ENCODE results near the gene SLC2A1. TPM values are rescaled to one million over a fixed set of nuclear protein-coding genes. Genes with fewer than 3 reads are reported as not detected.

SLC2A1 gene
- total and polyA plus RNA-seq, 5 donors from 2014 or later = 22.0 to 60.2 (median 24.9) TPM

GRCh38 chr1:42955311-42956063 is 3.2 kb downstream of the SLC2A1 start:
- Histone ChIP-seq H3K4me1 (ENCODE audit: control insufficient read depth, insufficient read depth, low read length, poor library complexity, severe bottlenecking) (peaks cover 79% of the 10 kb centered on the region), H3K27me3 (ENCODE audit: control insufficient read depth, insufficient read depth, low read length) (no peaks in the 10 kb centered on the region), H3K27ac (ENCODE audit: insufficient read depth, low read length, poor library complexity, severe bottlenecking) (no peak overlapping the region), H3K36me3 (ENCODE audit: control insufficient read depth, insufficient read depth, low read length) (no peaks in the 10 kb centered on the region), H3K9me3 (ENCODE audit: control insufficient read depth in 2 of 2, low read length in 2 of 2) (no peaks in the 10 kb centered on the region), H3K4me3 (ENCODE audit: low read depth, low read length) (peak overlapping the region; percentile 37)
- H3K27ac Mint-ChIP-seq = peak overlapping the region; percentile 71 to 88 (median 84)
- ATAC-seq (ENCODE audit: low read depth in 2 of 2) = no peak
- peaks cover 9% of the 10 kb centered on the region for H3K36me3 Mint-ChIP-seq
- peak overlapping the region; percentile 78 to 90 (median 84) for H3K4me3 Mint-ChIP-seq
- no peaks in the 10 kb centered on the region for H3K9me3 Mint-ChIP-seq
- H3K4me1 Mint-ChIP-seq = peaks cover 18 to 78% (median 42%) of the 10 kb centered on the region in 4 donors
- peaks cover 2% of the 10 kb centered on the region for H3K27me3 Mint-ChIP-seq
- DNase-seq = no peak

DNA sequence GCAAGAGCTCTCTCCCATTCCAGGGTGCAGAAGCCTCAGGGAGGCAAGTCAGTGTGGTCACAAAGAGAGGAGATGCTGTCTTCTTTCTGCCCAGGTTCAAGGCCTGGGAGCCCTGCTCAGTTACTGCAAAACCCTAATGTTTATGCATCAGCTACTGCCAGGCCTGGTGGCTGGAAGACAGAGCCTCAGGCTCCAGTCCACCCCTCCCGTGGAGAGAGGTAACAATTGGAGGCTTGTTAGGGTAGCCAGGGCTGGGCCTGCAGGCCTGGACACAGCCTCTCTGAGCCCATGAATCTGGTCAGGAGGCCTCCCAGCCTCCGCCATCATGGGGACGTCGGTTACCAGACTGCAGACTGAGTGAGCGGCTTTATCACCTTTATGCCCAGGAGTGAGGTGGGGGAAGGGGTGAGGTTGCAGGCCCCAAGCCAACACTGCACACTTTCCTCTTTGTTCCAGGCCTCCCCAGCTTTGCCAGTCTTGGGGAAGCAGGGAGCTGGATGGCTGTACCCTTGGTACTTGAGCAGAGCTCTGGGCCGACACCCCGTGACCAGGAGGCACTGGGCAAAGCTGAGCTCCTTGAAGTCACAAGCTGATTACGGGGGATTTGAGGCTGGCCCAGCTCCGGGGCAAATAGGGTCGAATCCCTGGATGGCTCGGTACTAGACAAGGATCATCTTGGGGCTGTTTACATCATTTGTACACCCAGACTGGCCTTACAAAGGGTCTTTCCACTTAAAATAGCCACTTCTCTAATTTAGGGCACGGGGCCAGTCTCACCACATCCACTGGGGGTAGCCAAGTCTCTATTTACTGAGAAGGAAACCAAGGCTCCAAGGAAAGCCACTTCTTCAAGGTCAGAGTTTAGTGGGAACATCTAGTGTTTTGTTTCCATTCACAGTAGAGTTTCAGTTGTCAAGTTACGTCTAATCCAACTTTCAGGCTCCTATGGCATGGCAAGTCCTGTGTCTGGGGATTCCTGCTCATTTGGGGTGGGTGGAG is 5.2 kb downstream of the SLC2A1 start:
- no peaks in the 10 kb centered on the region for H3K9me3 Mint-ChIP-seq

DNA sequence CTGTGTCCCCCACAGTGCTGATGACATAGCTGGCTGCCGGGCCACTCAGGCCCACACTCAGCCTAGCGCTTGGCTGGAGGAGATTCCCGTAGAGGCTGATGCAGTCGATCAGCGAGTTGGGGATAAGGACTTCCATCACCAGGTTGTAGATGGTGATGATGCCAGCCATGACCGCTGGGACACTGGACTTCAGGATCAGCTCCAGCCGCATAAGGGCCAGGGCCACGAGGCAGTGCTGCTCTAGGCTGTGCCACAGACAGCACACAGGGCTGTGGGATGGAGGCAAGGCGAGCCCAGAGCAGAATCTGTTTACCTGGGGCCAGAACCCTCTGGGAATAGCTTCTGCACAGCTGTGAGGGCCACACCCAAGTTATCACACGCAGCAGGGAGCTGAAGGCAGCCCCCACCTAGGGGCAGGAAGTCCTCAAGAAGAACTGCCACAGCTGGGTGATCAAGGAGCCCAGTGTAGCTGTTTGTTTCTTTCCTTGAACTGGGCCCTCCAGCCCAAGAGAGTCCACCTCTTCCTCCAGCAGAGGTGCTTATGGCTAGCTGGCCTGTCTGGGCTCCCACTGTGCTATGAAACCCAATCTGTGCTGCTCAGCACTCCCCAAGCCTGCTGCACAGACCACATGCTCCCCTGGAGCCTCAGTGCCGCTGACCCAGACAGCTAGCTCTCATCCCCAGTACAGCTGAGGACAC is 6.2 kb downstream of the SLC2A1 start:
- peak overlapping the region; percentile 58 for H3K4me3 ChIP-seq (ENCODE audit: low read depth, low read length)
- H3K36me3 ChIP-seq (ENCODE audit: control insufficient read depth, insufficient read depth, low read length) = peaks cover 2% of the 10 kb centered on the region
- no peaks in the 10 kb centered on the region for H3K9me3 ChIP-seq (ENCODE audit: control insufficient read depth in 2 of 2, low read length in 2 of 2)
- H3K4me1 Mint-ChIP-seq = peaks cover 31 to 94% (median 61%) of the 10 kb centered on the region in 4 donors
- peaks cover 12% of the 10 kb centered on the region for H3K36me3 Mint-ChIP-seq
- H3K27me3 ChIP-seq (ENCODE audit: control insufficient read depth, insufficient read depth, low read length) = no peaks in the 10 kb centered on the region
- no peaks in the 10 kb centered on the region for H3K27me3 Mint-ChIP-seq
- peak overlapping the region; percentile 35 to 90 (median 52) for H3K27ac Mint-ChIP-seq
- peak overlapping the region; percentile 64 to 90 (median 78) for H3K4me3 Mint-ChIP-seq
- ATAC-seq (ENCODE audit: low read depth in 2 of 2) (peak; percentile 83 to 87), DNase-seq (peak in 1 of 3 donors; percentile 87)
- peak overlapping the region; percentile 64 for H3K27ac ChIP-seq (ENCODE audit: insufficient read depth, low read length, poor library complexity, severe bottlenecking)
- H3K4me1 ChIP-seq (ENCODE audit: control insufficient read depth, insufficient read depth, low read length, poor library complexity, severe bottlenecking) = peaks cover 95% of the 10 kb centered on the region
- no peaks in the 10 kb centered on the region for H3K9me3 Mint-ChIP-seq

More for the DNA sequence above, 5.2 kb downstream of the SLC2A1 start:
- H3K27me3 Mint-ChIP-seq = no peaks in the 10 kb centered on the region
- Histone ChIP-seq H3K4me3 (ENCODE audit: low read depth, low read length) (peak overlapping the region; percentile 58), H3K27me3 (ENCODE audit: control insufficient read depth, insufficient read depth, low read length) (no peaks in the 10 kb centered on the region), H3K36me3 (ENCODE audit: control insufficient read depth, insufficient read depth, low read length) (no peaks in the 10 kb centered on the region), H3K27ac (ENCODE audit: insufficient read depth, low read length, poor library complexity, severe bottlenecking) (peak overlapping the region; percentile 64), H3K9me3 (ENCODE audit: control insufficient read depth in 2 of 2, low read length in 2 of 2) (no peaks in the 10 kb centered on the region), H3K4me1 (ENCODE audit: control insufficient read depth, insufficient read depth, low read length, poor library complexity, severe bottlenecking) (peaks cover 88% of the 10 kb centered on the region)
- H3K27ac Mint-ChIP-seq = peak overlapping the region; percentile 85 to 90 (median 88)
- DNase-seq = no peak
- peak overlapping the region; percentile 64 to 90 (median 78) for H3K4me3 Mint-ChIP-seq
- ATAC-seq (ENCODE audit: low read depth in 2 of 2) = no peak
- peaks cover 12% of the 10 kb centered on the region for H3K36me3 Mint-ChIP-seq
- peaks cover 31 to 84% (median 55%) of the 10 kb centered on the region in 4 donors for H3K4me1 Mint-ChIP-seq

- Histone ChIP-seq H3K4me1 (ENCODE audit: control insufficient read depth, insufficient read depth, low read length, poor library complexity, severe bottlenecking) (peaks cover 96% of the 10 kb centered on the region), H3K27me3 (ENCODE audit: control insufficient read depth, insufficient read depth, low read length) (no peaks in the 10 kb centered on the region), H3K27ac (ENCODE audit: insufficient read depth, low read length, poor library complexity, severe bottlenecking) (peak overlapping the region; percentile 64), H3K36me3 (ENCODE audit: control insufficient read depth, insufficient read depth, low read length) (peaks cover 10% of the 10 kb centered on the region), H3K9me3 (ENCODE audit: control insufficient read depth in 2 of 2, low read length in 2 of 2) (no peaks in the 10 kb centered on the region), H3K4me3 (ENCODE audit: low read depth, low read length) (peak overlapping the region; percentile 58)
- Mint-ChIP-seq H3K27ac (peak overlapping the region; percentile 35 to 90 (median 52)), H3K4me3 (peak overlapping the region; percentile 8 to 90 (median 78)), H3K9me3 (no peaks in the 10 kb centered on the region), H3K4me1 (peaks cover 25 to 95% (median 66%) of the 10 kb centered on the region in 4 donors), H3K36me3 (peaks cover 12% of the 10 kb centered on the region), H3K27me3 (no peaks in the 10 kb centered on the region)
- DNase-seq (no peak), ATAC-seq (ENCODE audit: low read depth in 2 of 2) (no peak)
Observed at GRCh38 chr1:42951588-42951987, 7.1 kb downstream of the SLC2A1 start.

- Histone ChIP-seq H3K4me3 (ENCODE audit: low read depth, low read length) (no peak overlapping the region), H3K9me3 (ENCODE audit: control insufficient read depth in 2 of 2, low read length in 2 of 2) (no peaks in the 10 kb centered on the region), H3K27ac (ENCODE audit: insufficient read depth, low read length, poor library complexity, severe bottlenecking) (no peak overlapping the region), H3K4me1 (ENCODE audit: control insufficient read depth, insufficient read depth, low read length, poor library complexity, severe bottlenecking) (peaks cover 96% of the 10 kb centered on the region), H3K27me3 (ENCODE audit: control insufficient read depth, insufficient read depth, low read length) (no peaks in the 10 kb centered on the region), H3K36me3 (ENCODE audit: control insufficient read depth, insufficient read depth, low read length) (peaks cover 12% of the 10 kb centered on the region)
- no peak for DNase-seq
- no peak for ATAC-seq (ENCODE audit: low read depth in 2 of 2)
- Mint-ChIP-seq H3K4me3 (peak overlapping the region in 3 of 4 donors; percentile 36 to 48 (median 37)), H3K27ac (peak overlapping the region; percentile 8 to 94 (median 82)), H3K36me3 (peaks cover 6% of the 10 kb centered on the region), H3K9me3 (no peaks in the 10 kb centered on the region), H3K27me3 (no peaks in the 10 kb centered on the region), H3K4me1 (peaks cover 25 to 97% (median 70%) of the 10 kb centered on the region in 4 donors)
Observed at GRCh38 chr1:42950116-42950481, 8.6 kb downstream of the SLC2A1 start.

GRCh38 chr1:42949312-42950115 is 9.2 kb downstream of the SLC2A1 start:
- Mint-ChIP-seq H3K4me3 (peak overlapping the region; percentile 19 to 82 (median 45)), H3K4me1 (peaks cover 25 to 97% (median 71%) of the 10 kb centered on the region in 4 donors), H3K27me3 (no peaks in the 10 kb centered on the region), H3K36me3 (peaks cover 5% of the 10 kb centered on the region), H3K9me3 (no peaks in the 10 kb centered on the region), H3K27ac (peak overlapping the region in 2 of 3 donors; percentile 62 to 76)
- H3K36me3 ChIP-seq (ENCODE audit: control insufficient read depth, insufficient read depth, low read length) = peaks cover 12% of the 10 kb centered on the region
- no peaks in the 10 kb centered on the region for H3K27me3 ChIP-seq (ENCODE audit: control insufficient read depth, insufficient read depth, low read length)
- no peak overlapping the region for H3K27ac ChIP-seq (ENCODE audit: insufficient read depth, low read length, poor library complexity, severe bottlenecking)
- H3K4me3 ChIP-seq (ENCODE audit: low read depth, low read length) = no peak overlapping the region
- H3K9me3 ChIP-seq (ENCODE audit: control insufficient read depth in 2 of 2, low read length in 2 of 2) = no peaks in the 10 kb centered on the region
- H3K4me1 ChIP-seq (ENCODE audit: control insufficient read depth, insufficient read depth, low read length, poor library complexity, severe bottlenecking) = peaks cover 96% of the 10 kb centered on the region
- DNase-seq (no peak), ATAC-seq (ENCODE audit: low read depth in 2 of 2) (no peak)
